ENCODE data around the gene LRRIQ3.

LRRIQ3 gene

DNA sequence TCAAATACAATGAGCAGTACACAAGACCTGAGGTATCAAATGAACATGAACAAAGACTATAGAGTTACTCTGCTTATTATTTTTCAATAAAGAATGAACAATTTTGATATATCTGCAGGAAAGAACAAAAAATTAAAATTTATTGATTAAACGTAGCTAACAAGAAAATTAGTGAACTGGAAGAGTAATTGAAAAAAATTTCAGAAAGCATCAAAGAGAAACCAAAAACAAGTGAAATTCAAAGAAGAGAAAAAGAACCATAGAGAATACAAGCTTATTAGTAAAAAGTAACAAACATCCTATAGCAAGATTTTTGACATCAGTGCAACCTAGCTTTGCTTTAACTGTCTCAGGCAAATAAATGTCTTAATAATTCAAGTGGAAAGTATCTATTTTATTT, 106.6 kb downstream of the LRRIQ3 start:
- H3K36me3 ChIP-seq (ENCODE audit: control insufficient read depth, low read depth, low read length): no peaks in the 10 kb centered on the region
- H3K4me3 ChIP-seq (ENCODE audit: low read length): no peak overlapping the region

GRCh38 chr1:74083128-74083527, 114.8 kb downstream of the LRRIQ3 start:
- H3K36me3 ChIP-seq (ENCODE audit: control insufficient read depth, low read depth, low read length): no peaks in the 10 kb centered on the region
- H3K4me1 ChIP-seq (ENCODE audit: control insufficient read depth, low read depth, low read length): no peaks in the 10 kb centered on the region
- no peaks in the 10 kb centered on the region for H3K9me3 ChIP-seq (ENCODE audit: control insufficient read depth, low read depth, low read length)
- no peak overlapping the region for H3K27ac ChIP-seq (ENCODE audit: low read length)
- no peak overlapping the region for H3K9ac ChIP-seq (ENCODE audit: low read length)
- H3K4me3 ChIP-seq (ENCODE audit: low read length): no peak overlapping the region
- no peaks in the 10 kb centered on the region for H3K27me3 ChIP-seq (ENCODE audit: control insufficient read depth, insufficient read depth, low read length)

More for the DNA sequence above, 106.6 kb downstream of the LRRIQ3 start:
- Histone ChIP-seq H3K27ac (ENCODE audit: low read length) (no peak overlapping the region), H3K27me3 (ENCODE audit: control insufficient read depth, insufficient read depth, low read length) (no peaks in the 10 kb centered on the region), H3K9ac (ENCODE audit: low read length) (no peak overlapping the region), H3K4me1 (ENCODE audit: control insufficient read depth, low read depth, low read length) (no peaks in the 10 kb centered on the region), H3K9me3 (ENCODE audit: control insufficient read depth, low read depth, low read length) (peaks cover 22% of the 10 kb centered on the region)

- no peaks in the 10 kb centered on the region for H3K27me3 ChIP-seq (ENCODE audit: control insufficient read depth, insufficient read depth, low read length)
- H3K27ac ChIP-seq (ENCODE audit: low read length): no peak overlapping the region
- H3K9ac ChIP-seq (ENCODE audit: low read length): no peak overlapping the region
- no peaks in the 10 kb centered on the region for H3K4me1 ChIP-seq (ENCODE audit: control insufficient read depth, low read depth, low read length)
- no peaks in the 10 kb centered on the region for H3K36me3 ChIP-seq (ENCODE audit: control insufficient read depth, low read depth, low read length)
- no peak overlapping the region for H3K4me3 ChIP-seq (ENCODE audit: low read length)
- H3K9me3 ChIP-seq (ENCODE audit: control insufficient read depth, low read depth, low read length): no peaks in the 10 kb centered on the region
Measured at GRCh38 chr1:74065081-74065480, 132.9 kb downstream of the LRRIQ3 start.

- Histone ChIP-seq H3K4me1 (ENCODE audit: control insufficient read depth, low read depth, low read length) (no peaks in the 10 kb centered on the region), H3K4me3 (ENCODE audit: low read length) (no peak overlapping the region), H3K9me3 (ENCODE audit: control insufficient read depth, low read depth, low read length) (no peaks in the 10 kb centered on the region), H3K36me3 (ENCODE audit: control insufficient read depth, low read depth, low read length) (no peaks in the 10 kb centered on the region), H3K9ac (ENCODE audit: low read length) (no peak overlapping the region), H3K27me3 (ENCODE audit: control insufficient read depth, insufficient read depth, low read length) (no peaks in the 10 kb centered on the region), H3K27ac (ENCODE audit: low read length) (no peak overlapping the region)
Measured at GRCh38 chr1:74057719-74058118, 140.3 kb downstream of the LRRIQ3 start.

GRCh38 chr1:74053407-74053806, 144.6 kb downstream of the LRRIQ3 start:
- Histone ChIP-seq H3K36me3 (ENCODE audit: control insufficient read depth, low read depth, low read length) (no peaks in the 10 kb centered on the region), H3K27ac (ENCODE audit: low read length) (no peak overlapping the region), H3K4me1 (ENCODE audit: control insufficient read depth, low read depth, low read length) (no peaks in the 10 kb centered on the region), H3K4me3 (ENCODE audit: low read length) (no peak overlapping the region), H3K9ac (ENCODE audit: low read length) (no peak overlapping the region), H3K27me3 (ENCODE audit: control insufficient read depth, insufficient read depth, low read length) (no peaks in the 10 kb centered on the region), H3K9me3 (ENCODE audit: control insufficient read depth, low read depth, low read length) (no peaks in the 10 kb centered on the region)

DNA sequence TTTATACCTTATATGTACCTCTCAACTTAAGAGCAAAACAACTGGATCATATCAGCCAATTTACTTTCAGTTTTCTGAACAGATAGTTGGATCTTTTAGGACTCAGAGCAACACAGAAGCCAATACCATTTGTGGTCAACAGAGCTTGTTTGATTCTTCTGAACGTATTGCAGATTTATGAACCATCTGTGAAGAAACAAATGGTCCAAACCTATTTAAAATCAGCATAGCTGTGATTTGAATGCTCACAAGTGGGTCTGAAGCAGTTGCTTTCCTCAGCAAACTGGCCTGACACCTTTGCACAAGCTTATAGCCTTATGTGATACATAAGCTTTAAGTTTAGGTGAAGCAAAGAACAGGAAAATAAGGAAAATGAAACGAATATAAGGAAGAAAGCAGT, 147.6 kb downstream of the LRRIQ3 start:
- Histone ChIP-seq H3K9ac (ENCODE audit: low read length) (no peak overlapping the region), H3K36me3 (ENCODE audit: control insufficient read depth, low read depth, low read length) (no peaks in the 10 kb centered on the region), H3K4me1 (ENCODE audit: control insufficient read depth, low read depth, low read length) (no peaks in the 10 kb centered on the region), H3K27ac (ENCODE audit: low read length) (no peak overlapping the region), H3K27me3 (ENCODE audit: control insufficient read depth, insufficient read depth, low read length) (no peaks in the 10 kb centered on the region), H3K9me3 (ENCODE audit: control insufficient read depth, low read depth, low read length) (no peaks in the 10 kb centered on the region), H3K4me3 (ENCODE audit: low read length) (no peak overlapping the region)

DNA sequence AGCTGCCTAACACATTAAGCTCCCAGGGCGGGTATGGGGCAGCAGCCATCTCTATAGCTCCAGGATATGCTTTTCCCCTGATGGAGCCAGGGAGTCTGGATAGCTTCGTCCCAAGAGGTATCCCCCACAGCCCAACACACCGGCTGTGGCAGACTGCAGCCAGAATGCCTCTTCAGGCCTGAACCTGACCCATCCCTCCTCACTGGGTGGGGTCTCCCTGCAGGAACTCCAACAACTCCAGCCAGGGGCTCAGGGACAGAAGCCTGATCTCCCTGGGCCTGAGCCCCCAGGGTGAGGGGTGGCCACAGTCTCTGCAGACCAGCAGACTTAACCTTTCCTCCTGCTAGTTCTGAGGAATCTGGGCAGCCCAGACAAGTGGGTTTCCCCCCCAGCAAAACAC, 159.9 kb downstream of the LRRIQ3 start:
- no peaks in the 10 kb centered on the region for H3K9me3 ChIP-seq (ENCODE audit: control insufficient read depth, low read depth, low read length)
- H3K4me3 ChIP-seq (ENCODE audit: low read length): no peak overlapping the region
- no peaks in the 10 kb centered on the region for H3K36me3 ChIP-seq (ENCODE audit: control insufficient read depth, low read depth, low read length)
- H3K27me3 ChIP-seq (ENCODE audit: control insufficient read depth, insufficient read depth, low read length): no peaks in the 10 kb centered on the region
- H3K27ac ChIP-seq (ENCODE audit: low read length): no peak overlapping the region
- no peak overlapping the region for H3K9ac ChIP-seq (ENCODE audit: low read length)
- H3K4me1 ChIP-seq (ENCODE audit: control insufficient read depth, low read depth, low read length): no peaks in the 10 kb centered on the region

DNA sequence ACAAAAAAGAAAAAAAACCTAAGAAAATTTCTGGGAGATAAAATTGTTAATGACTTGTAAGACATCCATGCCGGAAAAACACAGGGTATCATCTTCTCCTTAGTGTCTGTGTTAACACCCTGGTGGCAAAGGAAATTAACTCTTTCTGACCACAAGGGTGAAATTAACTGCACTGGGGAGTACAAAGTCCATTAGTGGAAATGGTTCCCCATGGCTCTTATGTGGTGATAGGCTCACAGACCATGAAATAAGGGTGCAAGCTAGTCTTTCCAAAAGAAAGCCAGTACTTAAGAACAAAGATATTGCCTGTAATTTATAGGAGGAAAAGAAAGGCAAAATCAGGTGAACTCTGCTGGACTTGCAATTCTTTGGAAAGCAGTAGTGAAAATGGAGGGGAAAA, 185.4 kb downstream of the LRRIQ3 start:
- Histone ChIP-seq H3K27ac (ENCODE audit: low read length) (no peak overlapping the region), H3K9me3 (ENCODE audit: control insufficient read depth, low read depth, low read length) (no peaks in the 10 kb centered on the region), H3K36me3 (ENCODE audit: control insufficient read depth, low read depth, low read length) (no peaks in the 10 kb centered on the region), H3K4me1 (ENCODE audit: control insufficient read depth, low read depth, low read length) (no peaks in the 10 kb centered on the region), H3K4me3 (ENCODE audit: low read length) (no peak overlapping the region), H3K27me3 (ENCODE audit: control insufficient read depth, insufficient read depth, low read length) (no peaks in the 10 kb centered on the region), H3K9ac (ENCODE audit: low read length) (no peak overlapping the region)

DNA sequence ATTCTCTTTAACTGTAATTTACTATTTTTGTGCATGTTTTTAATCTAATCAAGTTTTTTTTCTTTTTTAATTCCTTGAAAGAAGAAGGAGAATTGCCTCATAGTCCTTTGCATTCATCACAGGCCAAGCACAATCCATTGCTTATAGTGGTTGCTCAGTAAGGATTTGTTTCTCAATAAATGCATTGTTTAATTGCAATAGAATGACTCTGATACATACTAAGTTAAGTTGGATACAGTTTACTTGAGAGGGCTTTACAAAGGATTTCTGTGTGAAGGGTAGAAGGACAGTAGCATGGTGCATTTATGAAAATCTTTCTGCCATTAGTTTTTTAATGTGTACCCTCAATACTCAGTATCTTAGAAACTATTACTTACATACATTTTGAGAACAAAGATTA, 186.2 kb downstream of the LRRIQ3 start:
- H3K9ac ChIP-seq (ENCODE audit: low read length): no peak overlapping the region
- no peak overlapping the region for H3K27ac ChIP-seq (ENCODE audit: low read length)
- H3K9me3 ChIP-seq (ENCODE audit: control insufficient read depth, low read depth, low read length): no peaks in the 10 kb centered on the region
- H3K27me3 ChIP-seq (ENCODE audit: control insufficient read depth, insufficient read depth, low read length): no peaks in the 10 kb centered on the region
- no peak overlapping the region for H3K4me3 ChIP-seq (ENCODE audit: low read length)
- H3K4me1 ChIP-seq (ENCODE audit: control insufficient read depth, low read depth, low read length): no peaks in the 10 kb centered on the region
- H3K36me3 ChIP-seq (ENCODE audit: control insufficient read depth, low read depth, low read length): no peaks in the 10 kb centered on the region

- Histone ChIP-seq H3K36me3 (ENCODE audit: control insufficient read depth, low read depth, low read length) (no peaks in the 10 kb centered on the region), H3K4me3 (ENCODE audit: low read length) (no peak overlapping the region), H3K4me1 (ENCODE audit: control insufficient read depth, low read depth, low read length) (no peaks in the 10 kb centered on the region), H3K9me3 (ENCODE audit: control insufficient read depth, low read depth, low read length) (no peaks in the 10 kb centered on the region), H3K27me3 (ENCODE audit: control insufficient read depth, insufficient read depth, low read length) (no peaks in the 10 kb centered on the region), H3K9ac (ENCODE audit: low read length) (no peak overlapping the region), H3K27ac (ENCODE audit: low read length) (no peak overlapping the region)
Measured at GRCh38 chr1:74010206-74010605, 187.8 kb downstream of the LRRIQ3 start.

DNA sequence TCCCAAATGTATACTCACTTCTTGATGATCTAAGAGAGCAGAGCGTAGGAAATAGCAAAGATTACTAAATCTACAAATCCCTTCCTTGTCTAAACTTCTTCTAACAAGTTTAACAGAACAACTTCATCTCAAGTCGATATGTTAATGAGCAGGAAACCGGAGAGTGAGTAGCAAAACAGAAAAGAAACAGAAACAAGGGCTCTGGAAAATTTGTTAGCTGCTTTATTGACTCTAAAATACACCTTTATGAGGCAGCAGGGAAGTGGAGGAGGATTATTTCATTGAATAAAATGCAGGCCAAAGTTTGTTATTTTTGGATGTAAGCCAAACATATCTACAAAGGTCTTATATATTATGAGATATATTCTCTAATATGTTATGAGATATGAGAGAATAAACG, 192.4 kb downstream of the LRRIQ3 start:
- Histone ChIP-seq H3K36me3 (ENCODE audit: control insufficient read depth, low read depth, low read length) (no peaks in the 10 kb centered on the region), H3K4me1 (ENCODE audit: control insufficient read depth, low read depth, low read length) (no peaks in the 10 kb centered on the region), H3K9ac (ENCODE audit: low read length) (no peak overlapping the region)

GRCh38 chr1:74003806-74004205, 194.2 kb downstream of the LRRIQ3 start:
- peaks cover 7% of the 10 kb centered on the region for H3K9me3 ChIP-seq (ENCODE audit: control insufficient read depth, low read depth, low read length)
- H3K9ac ChIP-seq (ENCODE audit: low read length): no peak overlapping the region
- no peaks in the 10 kb centered on the region for H3K4me1 ChIP-seq (ENCODE audit: control insufficient read depth, low read depth, low read length)
- no peaks in the 10 kb centered on the region for H3K36me3 ChIP-seq (ENCODE audit: control insufficient read depth, low read depth, low read length)
- no peak overlapping the region for H3K27ac ChIP-seq (ENCODE audit: low read length)
- H3K4me3 ChIP-seq (ENCODE audit: low read length): no peak overlapping the region
- no peaks in the 10 kb centered on the region for H3K27me3 ChIP-seq (ENCODE audit: control insufficient read depth, insufficient read depth, low read length)

More for the DNA sequence above, 192.4 kb downstream of the LRRIQ3 start:
- Histone ChIP-seq H3K9me3 (ENCODE audit: control insufficient read depth, low read depth, low read length) (peaks cover 7% of the 10 kb centered on the region), H3K27me3 (ENCODE audit: control insufficient read depth, insufficient read depth, low read length) (no peaks in the 10 kb centered on the region), H3K27ac (ENCODE audit: low read length) (no peak overlapping the region), H3K4me3 (ENCODE audit: low read length) (no peak overlapping the region)

All from iPS-18a (cell line).